ENCODE data around the gene CDC14A.

Gene CDC14A

DNA sequence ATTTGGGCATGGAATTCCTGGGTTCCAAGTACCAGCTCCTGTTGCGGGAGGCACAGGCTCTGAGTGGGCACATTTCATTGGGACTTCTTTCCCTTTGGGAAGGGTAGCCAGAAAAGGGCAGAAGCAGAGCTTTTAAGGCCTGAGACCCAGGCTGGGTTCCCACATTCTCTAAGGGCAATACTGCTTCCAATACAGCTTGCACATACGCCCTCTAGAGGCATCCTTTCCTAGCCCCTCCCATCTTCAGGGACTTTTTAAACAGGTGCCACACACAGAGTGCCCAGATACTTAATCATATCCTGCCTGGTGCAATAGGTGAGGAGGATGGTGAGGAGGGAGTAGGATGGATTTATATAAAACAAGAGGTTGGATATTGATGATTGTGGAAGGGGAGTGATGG is 191.3 kb downstream of the CDC14A start:
- peak; percentile 24 for DNase-seq

GRCh38 chr1:100544791-100545190 is 192.5 kb downstream of the CDC14A start:
- no peak for DNase-seq

- DNase-seq: no peak
These were observed 193.5 kb downstream of the CDC14A start for GRCh38 chr1:100545855-100546254.

GRCh38 chr1:100552031-100552430 is 199.7 kb downstream of the CDC14A start:
- DNase-seq: no peak

DNA sequence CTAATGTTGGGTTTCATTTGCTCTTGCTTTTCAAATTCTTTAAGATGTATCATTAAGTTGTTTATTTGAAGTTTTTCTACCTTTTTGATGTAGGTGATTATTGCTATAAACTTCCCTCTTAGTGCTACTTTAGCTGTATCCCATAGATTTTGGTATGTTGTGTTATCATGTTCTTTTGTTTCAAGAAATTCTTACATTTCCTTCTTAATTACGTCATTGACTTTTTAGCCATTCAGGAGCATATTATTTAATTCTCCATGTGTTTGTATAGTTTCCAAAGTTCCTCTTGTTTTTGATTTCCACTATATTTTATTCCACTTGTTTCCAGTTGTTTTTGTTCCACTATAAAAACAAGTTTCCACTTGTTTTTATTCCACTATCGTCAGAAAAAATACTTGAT is 200.6 kb downstream of the CDC14A start:
- no peak for DNase-seq

DNA sequence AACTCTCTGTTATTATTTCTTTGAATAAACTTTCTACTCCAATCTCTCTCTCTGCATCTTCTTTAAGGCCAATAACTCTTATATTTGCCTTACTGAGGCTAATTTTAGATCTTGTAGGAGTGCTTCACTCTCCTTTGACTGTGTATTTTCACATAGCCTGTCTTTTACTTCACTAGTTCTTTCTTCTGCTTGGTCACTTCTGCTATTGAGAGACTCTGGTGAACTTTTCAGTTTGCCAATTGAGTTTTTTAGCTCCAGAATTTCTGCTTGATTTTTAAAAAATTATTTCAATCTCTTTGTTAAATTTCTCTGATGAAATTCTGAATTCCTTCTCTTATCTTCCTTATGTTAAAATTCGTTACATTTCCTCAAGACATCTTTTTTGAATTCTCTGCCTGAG is 203.9 kb downstream of the CDC14A start:
- no peak for DNase-seq

GRCh38 chr1:100556925-100557605 is 204.8 kb downstream of the CDC14A start:
- DNase-seq: no peak

GRCh38 chr1:100557606-100557953 is 205.3 kb downstream of the CDC14A start:
- DNase-seq: no peak

DNA sequence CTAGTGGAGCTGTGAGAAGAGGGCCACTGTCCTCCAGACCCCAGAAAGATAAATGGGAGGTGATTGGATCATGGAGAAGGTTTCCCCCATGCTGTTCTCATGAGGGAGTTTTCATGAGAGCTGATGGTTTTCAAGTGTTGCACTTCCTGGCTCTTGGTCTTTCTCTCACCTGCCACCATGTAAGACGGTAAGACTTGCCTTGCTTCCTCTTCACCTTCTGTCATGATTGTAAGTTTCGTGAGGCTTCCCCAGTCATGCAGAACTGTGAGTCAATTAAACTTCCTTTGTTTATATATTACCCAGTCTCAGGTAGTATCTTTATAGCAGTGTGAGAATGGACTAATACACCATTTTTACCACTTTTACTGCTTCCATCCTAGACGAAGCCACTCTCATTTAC is 213.2 kb downstream of the CDC14A start:
- DNase-seq: no peak

DNA sequence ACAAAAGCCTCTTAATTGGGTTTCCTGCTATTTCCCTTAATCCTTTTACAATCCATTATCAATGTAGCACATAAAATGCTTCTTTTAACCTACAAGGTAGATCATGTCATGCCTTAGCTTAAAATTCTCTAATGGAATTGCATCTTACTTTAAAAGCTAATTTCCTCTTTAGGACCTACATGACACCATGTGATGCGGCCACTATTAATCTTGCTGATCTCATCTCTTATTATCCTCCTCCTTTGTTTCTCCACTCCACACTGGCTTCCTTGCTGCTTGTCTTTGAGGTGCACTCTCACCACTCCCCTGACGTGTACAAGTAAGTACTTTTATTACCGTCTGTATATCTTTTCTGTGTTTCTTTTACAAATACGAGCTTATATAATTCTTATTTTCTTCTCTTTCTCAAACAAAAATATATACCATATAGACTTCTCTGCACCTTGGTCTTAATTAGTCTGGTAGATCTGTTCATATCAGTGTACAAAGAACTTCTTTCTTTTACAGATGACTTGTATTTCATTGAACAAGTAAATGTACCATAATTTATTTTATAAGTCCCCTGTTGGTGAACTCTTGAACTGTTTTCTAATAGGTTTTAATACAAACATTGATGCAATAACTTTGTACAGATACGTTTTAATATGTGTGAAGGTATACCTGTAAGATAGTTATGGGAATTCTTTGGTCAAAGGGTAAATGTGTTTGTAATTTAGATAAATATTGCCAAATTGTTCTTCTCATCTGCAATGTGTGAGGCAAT is 213.8 kb downstream of the CDC14A start:
- DNase-seq: no peak

DNA sequence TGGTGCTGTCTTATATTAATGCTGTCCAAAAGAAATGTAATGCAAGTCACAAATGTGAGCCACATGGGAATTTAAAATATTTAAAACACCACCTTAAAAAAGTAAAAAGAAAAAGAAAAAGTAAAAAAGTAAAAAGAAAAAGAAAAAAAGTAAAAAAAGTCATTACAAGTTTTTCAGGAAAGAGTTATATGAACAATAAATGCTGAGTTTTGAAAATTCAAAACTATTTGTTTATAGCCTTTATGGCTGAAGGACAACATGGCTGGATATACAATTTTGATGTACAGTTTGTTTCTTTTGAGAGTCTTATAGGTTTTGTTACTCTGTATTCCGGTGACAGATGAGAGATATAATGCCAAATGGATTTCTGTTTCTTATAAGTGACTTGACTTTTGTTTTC is 214.8 kb downstream of the CDC14A start:
- no peak for DNase-seq
